H9 (cell line): ENCODE results near the gene ZBTB48. TPM values are rescaled to one million over a fixed set of nuclear protein-coding genes. Genes with fewer than 3 reads are reported as not detected.

Experiments used
- DNase-seq: peaks from one replicate; pipeline ENCODE4 v3.0.0-alpha.2; 2017
- H2AFZ ChIP-seq: one replicate; pipeline ENCODE4 v1.6.1; 2013; ENCODE audit warnings: mild to moderate bottlenecking, low read length, control low read depth, moderate library complexity
- H2AK5ac ChIP-seq: 2 replicates; pipeline ENCODE4 v1.6.1; 2013; ENCODE audit warnings: low read length, control low read depth, mixed read lengths; ENCODE audit not compliant: insufficient read length
- H2BK120ac ChIP-seq: one replicate; pipeline ENCODE4 v1.6.1; 2013; ENCODE audit warnings: low read depth, mild to moderate bottlenecking, low read length, control low read depth, inconsistent platforms; ENCODE audit not compliant: poor library complexity, severe bottlenecking
- H2BK12ac ChIP-seq: 2 replicates; pipeline ENCODE4 v1.6.1; 2013; ENCODE audit warnings: low read length, control low read depth, mixed read lengths, low read depth; ENCODE audit not compliant: insufficient read length
- H2BK15ac ChIP-seq: 2 replicates; pipeline ENCODE4 v1.6.1; 2013; ENCODE audit warnings: low read depth, low read length, control low read depth
- H2BK20ac ChIP-seq: one replicate; pipeline ENCODE4 v1.6.1; 2013; ENCODE audit warnings: low read depth, mild to moderate bottlenecking, low read length, control low read depth, inconsistent platforms; ENCODE audit not compliant: poor library complexity, severe bottlenecking
- H2BK5ac ChIP-seq: 2 replicates; pipeline ENCODE4 v1.6.1; 2013; ENCODE audit warnings: low read length, control low read depth, mixed read lengths; ENCODE audit not compliant: insufficient read length
- H3K14ac ChIP-seq: 2 replicates; pipeline ENCODE4 v1.6.1; 2013; ENCODE audit warnings: low read length, control low read depth; ENCODE audit not compliant: insufficient read depth
- H3K18ac ChIP-seq: 2 replicates; pipeline ENCODE4 v1.6.1; 2013; ENCODE audit warnings: low read depth, mild to moderate bottlenecking, mixed read lengths, low read length, control low read depth; ENCODE audit not compliant: insufficient read length
- H3K23ac ChIP-seq: 2 replicates; pipeline ENCODE4 v1.6.1; 2013; ENCODE audit warnings: low read length, control low read depth, mixed read lengths, low read depth; ENCODE audit not compliant: insufficient read length
- H3K23me2 ChIP-seq: 2 replicates; pipeline ENCODE4 v1.6.1; 2013; ENCODE audit warnings: low read depth, mild to moderate bottlenecking, mixed read lengths, low read length, control low read depth; ENCODE audit not compliant: insufficient read length, poor library complexity, severe bottlenecking
- H3K27ac ChIP-seq: 2 replicates; pipeline ENCODE4 v1.5.1; 2013; ENCODE audit warnings: low read length, control low read depth, mixed read lengths, low read depth; ENCODE audit not compliant: insufficient read length
- H3K27me3 ChIP-seq: 2 replicates; pipeline ENCODE4 v1.6.1; 2013; ENCODE audit warnings: low read length, control low read depth, inconsistent platforms; ENCODE audit not compliant: insufficient read depth
- H3K4ac ChIP-seq: 2 replicates; pipeline ENCODE4 v1.6.1; 2013; ENCODE audit warnings: low read depth, mild to moderate bottlenecking, control low read depth, inconsistent platforms, low read length, moderate library complexity
- H3K4me1 ChIP-seq: 2 replicates; pipeline ENCODE4 v1.6.1; 2013; ENCODE audit warnings: low read length, control low read depth, inconsistent platforms; ENCODE audit not compliant: insufficient read depth
- H3K4me2 ChIP-seq: 2 replicates; pipeline ENCODE4 v1.6.1; 2013; ENCODE audit warnings: low read length, control low read depth, mixed read lengths; ENCODE audit not compliant: insufficient read length, insufficient read depth
- H3K56ac ChIP-seq: 2 replicates; pipeline ENCODE4 v1.6.1; 2013; ENCODE audit warnings: low read depth, mild to moderate bottlenecking, mixed read lengths, low read length, control low read depth; ENCODE audit not compliant: insufficient read length
- H3K79me1 ChIP-seq: 2 replicates; pipeline ENCODE4 v1.6.1; 2013; ENCODE audit warnings: low read depth, mild to moderate bottlenecking, moderate library complexity, low read length, control low read depth, inconsistent platforms; ENCODE audit not compliant: insufficient read depth, poor library complexity, severe bottlenecking
- H3K79me2 ChIP-seq: 2 replicates; pipeline ENCODE4 v1.6.1; 2013; ENCODE audit warnings: low read length, control low read depth, inconsistent platforms; ENCODE audit not compliant: insufficient read depth
- H3K9ac ChIP-seq: 2 replicates; pipeline ENCODE4 v1.6.1; 2013; ENCODE audit warnings: low read length, control low read depth, mixed read lengths; ENCODE audit not compliant: insufficient read length; ENCODE audit errors: extremely low read depth
- H3K9me3 ChIP-seq: one replicate; pipeline ENCODE4 v1.6.1; 2013; ENCODE audit warnings: low read depth, low read length, inconsistent platforms; ENCODE audit not compliant: control insufficient read depth
- H3T11ph ChIP-seq: one replicate; pipeline ENCODE4 v1.6.1; 2013; ENCODE audit warnings: mild to moderate bottlenecking, low read length, control low read depth, inconsistent platforms
- H4K20me1 ChIP-seq: one replicate; pipeline ENCODE4 v1.6.1; 2013; ENCODE audit not compliant: control insufficient read depth, insufficient read length, insufficient read depth
- H4K5ac ChIP-seq: 2 replicates; pipeline ENCODE4 v1.6.1; 2013; ENCODE audit warnings: low read depth, mild to moderate bottlenecking, mixed read lengths, low read length, control low read depth; ENCODE audit not compliant: insufficient read length
- H4K8ac ChIP-seq: replicated peaks from 2 replicates; pipeline ENCODE4 v1.6.1; 2013; ENCODE audit warnings: low read length, control low read depth, mixed read lengths, low read depth; ENCODE audit not compliant: insufficient read length
- H4K91ac ChIP-seq: 2 replicates; pipeline ENCODE4 v1.6.1; 2013; ENCODE audit warnings: low read depth, mild to moderate bottlenecking, moderate library complexity, mixed read lengths, low read length, control low read depth; ENCODE audit not compliant: insufficient read length
- H3K27ac Mint-ChIP-seq, 3 experiments: 2 replicates in 2 of 3; 3 replicates in 1 of 3; pipeline ENCODE4 v1.8.0; 2020 to 2021; ENCODE audit warnings: mixed read lengths in 3 of 3, mild to moderate bottlenecking in 1 of 3, moderate library complexity in 1 of 3
- H3K27me3 Mint-ChIP-seq: 2 replicates; pipeline ENCODE4 v1.8.0; 2021; ENCODE audit warnings: low read depth, mild to moderate bottlenecking, moderate library complexity, mixed read lengths
- H3K36me3 Mint-ChIP-seq, 3 experiments: 2 replicates in 2 of 3; 3 replicates in 1 of 3; pipeline ENCODE4 v1.8.0; 2020 to 2021; ENCODE audit warnings: low read depth in 3 of 3, mixed read lengths in 3 of 3; ENCODE audit not compliant: insufficient read depth in 1 of 3
- H3K4me1 Mint-ChIP-seq, 2 experiments: 2 replicates each; pipeline ENCODE4 v1.8.0; 2020; ENCODE audit warnings: mixed read lengths in 2 of 2
- H3K4me3 Mint-ChIP-seq, 2 experiments: 2 replicates in 1 of 2; 3 replicates in 1 of 2; pipeline ENCODE4 v1.8.0; 2020 to 2021; ENCODE audit warnings: mild to moderate bottlenecking in 2 of 2, mixed read lengths in 2 of 2, moderate library complexity in 1 of 2
- H3K9me3 Mint-ChIP-seq, 2 experiments: 2 replicates in 1 of 2; 3 replicates in 1 of 2; pipeline ENCODE4 v1.8.0; 2020; ENCODE audit warnings: mild to moderate bottlenecking in 2 of 2, mixed read lengths in 2 of 2, moderate library complexity in 1 of 2
- CTCF ChIP-seq: fragments of 200-600 bp; sonication (generic); conservative IDR thresholded peaks from 3 replicates; pipeline ENCODE4 v1.8.0; 2021; ENCODE audit warnings: antibody characterized with exemption, mild to moderate bottlenecking
- WGBS: extraction: QIAGEN DNeasy Blood & Tissue Kit; methylation state at CpG from one replicate; pipeline ENCODE4 v1.1.7; 2013; ENCODE audit warnings: missing lambda C conversion rate, low lambda C conversion rate, mixed read lengths; ENCODE audit not compliant: insufficient read length; ENCODE audit errors: extremely low coverage; 5-methylcytosine and 5-hydroxymethylcytosine counted together
- total RNA-seq: library from RNA; stranded (reverse); gene quantifications from 2 replicates; pipeline ENCODE4 v1.2.1, GENCODE V29; 2021

Gene ZBTB48
- total RNA-seq, 1 experiment from 2014 or later = 33.2 TPM

GRCh38 chr1:6585841-6586240, 6.0 kb downstream of the ZBTB48 start:
- no peak overlapping the region for H4K8ac ChIP-seq
- H3K14ac ChIP-seq = no peak overlapping the region; the same call in 1 of the 2 replicates
- H3T11ph ChIP-seq = no peak overlapping the region
- no peak for DNase-seq
- no peak overlapping the region for H3K18ac ChIP-seq
- H3K27ac ChIP-seq = no peak overlapping the region
- H3K27me3 ChIP-seq = no peaks in the 10 kb centered on the region
- no peaks in the 10 kb centered on the region for H3K23me2 ChIP-seq
- H3K79me2 ChIP-seq = no peaks in the 10 kb centered on the region
- no peak overlapping the region for H3K23ac ChIP-seq
- Mint-ChIP-seq H3K36me3 (peaks cover 9 to 44% (median 30%) of the 10 kb centered on the region in 3 experiments; a peak in 6 of 7 replicates), H3K4me1 (peaks cover under 1 to 3% of the 10 kb centered on the region in 2 experiments), H3K27ac (no peak overlapping the region), H3K4me3 (no peak overlapping the region), H3K27me3 (no peaks in the 10 kb centered on the region), H3K9me3 (no peaks in the 10 kb centered on the region)
- H2BK120ac ChIP-seq = no peak overlapping the region
- no peak overlapping the region for H3K56ac ChIP-seq
- no peak overlapping the region for H4K5ac ChIP-seq
- no peak overlapping the region for H3K9ac ChIP-seq
- H2AK5ac ChIP-seq = no peak overlapping the region
- no peaks in the 10 kb centered on the region for H4K20me1 ChIP-seq
- no peak overlapping the region for H2BK12ac ChIP-seq
- no peak overlapping the region for H2BK5ac ChIP-seq
- H2AFZ ChIP-seq = no peak overlapping the region
- H4K91ac ChIP-seq = no peak overlapping the region
- H3K4ac ChIP-seq = no peak overlapping the region
- H3K79me1 ChIP-seq = peaks cover 4% of the 10 kb centered on the region
- no peaks in the 10 kb centered on the region for H3K9me3 ChIP-seq
- no peaks in the 10 kb centered on the region for H3K4me1 ChIP-seq
- no peak overlapping the region for H2BK20ac ChIP-seq
- TF ChIP-seq CTCF = no peak
- no CpG with 5 or more reads among the region's 7 CpGs for WGBS
- no peak overlapping the region for H3K4me2 ChIP-seq
- H2BK15ac ChIP-seq = no peak overlapping the region
